IMR-90 (cell line): ENCODE results near the gene PCK2. TPM values are rescaled to one million over a fixed set of nuclear protein-coding genes. Genes with fewer than 3 reads are reported as not detected.
A peak's percentile ranks its signal among the peaks of the same experiment; 100 is the strongest.

ENCODE experiments used
- ATAC-seq: fragments of 200-7000 bp; cut with Tn5 transposase; 2 replicates; pipeline ENCODE4 v1.9.1; 2020; ENCODE audit warnings: low read depth, mild to moderate bottlenecking, moderate library complexity
- BruUV-seq: library from RNA; stranded (reverse); fragments of 400-500 nt; replicated peaks from 2 replicates; lab custom pipeline; 2021; lab: Mats Ljungman, UMichigan
- CTCF ChIA-PET: fragments of 300-600 bp; formaldehyde crosslinking; extraction: SDS; loops from one replicate; lab custom pipeline; 2021; ENCODE audit warnings: antibody characterized with exemption; lab: Yijun Ruan, JAX
- POLR2A ChIA-PET: fragments of 300-600 bp; sonication (Branson Sonifier 250); formaldehyde crosslinking; loops from one replicate; lab custom pipeline; 2022; ENCODE audit warnings: antibody characterized with exemption; ENCODE audit not compliant: unreplicated experiment; lab: Charles Lee
- DNase-seq: peaks from one replicate; pipeline ENCODE4 v3.0.0; 2013
- H2AFZ ChIP-seq: replicated peaks from 2 replicates; pipeline ENCODE3; 2013; ENCODE audit warnings: low read length, mild to moderate bottlenecking; ENCODE audit not compliant: poor library complexity
- H2AK5ac ChIP-seq: 2 replicates; pipeline ENCODE4 v1.6.1; 2013; ENCODE audit warnings: low read depth, low read length, inconsistent platforms
- H2AK9ac ChIP-seq: replicated peaks from 2 replicates; pipeline ENCODE3; 2013; ENCODE audit warnings: mild to moderate bottlenecking, low read depth, low read length, moderate library complexity; ENCODE audit not compliant: poor library complexity
- H2BK120ac ChIP-seq: 2 replicates; pipeline ENCODE4 v1.6.1; 2013; ENCODE audit warnings: low read depth, low read length, inconsistent platforms
- H2BK15ac ChIP-seq: 3 replicates; pipeline ENCODE4 v1.6.1; 2013; ENCODE audit warnings: low read depth, low read length, inconsistent platforms
- H2BK20ac ChIP-seq: 2 replicates; pipeline ENCODE4 v1.6.1; 2013; ENCODE audit warnings: low read depth, mild to moderate bottlenecking, inconsistent platforms, low read length, moderate library complexity
- H2BK5ac ChIP-seq: 2 replicates; pipeline ENCODE4 v1.6.1; 2013; ENCODE audit warnings: mild to moderate bottlenecking, low read depth, low read length, inconsistent platforms; ENCODE audit not compliant: poor library complexity, severe bottlenecking
- H3K14ac ChIP-seq: replicated peaks from 2 replicates; pipeline ENCODE4 v1.6.1; 2013; ENCODE audit warnings: low read depth, low read length, inconsistent platforms
- H3K18ac ChIP-seq: 2 replicates; pipeline ENCODE4 v1.6.1; 2013; ENCODE audit warnings: low read depth, low read length, control low read depth
- H3K23ac ChIP-seq: 2 replicates; pipeline ENCODE4 v1.6.1; 2013; ENCODE audit warnings: low read depth, low read length, inconsistent platforms
- H3K27ac ChIP-seq: 2 replicates; pipeline ENCODE4 v1.5.1; 2013; ENCODE audit warnings: mild to moderate bottlenecking, control low read depth, low read length; ENCODE audit not compliant: insufficient read depth
- H3K27me3 ChIP-seq: 2 replicates; pipeline ENCODE4 v1.6.1; 2013; ENCODE audit warnings: low read length; ENCODE audit not compliant: control insufficient read depth, insufficient read depth
- H3K36me3 ChIP-seq: 2 replicates; pipeline ENCODE4 v1.6.1; 2013; ENCODE audit warnings: low read length, mixed read lengths; ENCODE audit not compliant: control insufficient read depth, insufficient read depth
- H3K4ac ChIP-seq: 2 replicates; pipeline ENCODE4 v1.6.1; 2013; ENCODE audit warnings: low read depth, low read length, inconsistent platforms
- H3K4me1 ChIP-seq: 2 replicates; pipeline ENCODE4 v1.6.1; 2013; ENCODE audit warnings: low read length, mixed read lengths; ENCODE audit not compliant: control insufficient read depth, insufficient read depth
- H3K4me2 ChIP-seq: 2 replicates; pipeline ENCODE4 v1.6.1; 2013; ENCODE audit warnings: low read depth, mild to moderate bottlenecking, control low read depth, low read length, moderate library complexity
- H3K4me3 ChIP-seq: 2 replicates; pipeline ENCODE4 v1.5.1; 2013; ENCODE audit warnings: low read depth, mild to moderate bottlenecking, control low read depth, low read length, moderate library complexity; ENCODE audit not compliant: insufficient read depth
- H3K56ac ChIP-seq: 2 replicates; pipeline ENCODE4 v1.6.1; 2013; ENCODE audit warnings: low read length, inconsistent platforms; ENCODE audit not compliant: insufficient read depth; ENCODE audit errors: extremely low read depth
- H3K79me1 ChIP-seq, 2 experiments: 2 replicates each; pipeline ENCODE4 v1.6.1; 2013; ENCODE audit warnings: low read length in 2 of 2, inconsistent platforms in 1 of 2, low read depth in 1 of 2
- H3K9ac ChIP-seq: 2 replicates; pipeline ENCODE4 v1.6.1; 2013; ENCODE audit warnings: low read depth, low read length, control low read depth
- H3K9me1 ChIP-seq: 2 replicates; pipeline ENCODE4 v1.6.1; 2013; ENCODE audit warnings: low read length, inconsistent platforms; ENCODE audit not compliant: insufficient read depth
- H3K9me3 ChIP-seq: 2 replicates; pipeline ENCODE4 v1.6.1; 2013; ENCODE audit warnings: low read length; ENCODE audit not compliant: control insufficient read depth, insufficient read depth
- H4K20me1 ChIP-seq: 2 replicates; pipeline ENCODE4 v1.6.1; 2013; ENCODE audit warnings: low read length, inconsistent platforms; ENCODE audit not compliant: insufficient read depth
- H4K5ac ChIP-seq: 2 replicates; pipeline ENCODE4 v1.6.1; 2013; ENCODE audit warnings: mild to moderate bottlenecking, low read depth, low read length, control low read depth
- H4K8ac ChIP-seq, 2 experiments: 2 replicates each; pipeline ENCODE4 v1.6.1; 2013; ENCODE audit warnings: low read depth in 2 of 2, low read length in 2 of 2, control low read depth in 1 of 2, inconsistent platforms in 1 of 2
- H4K91ac ChIP-seq: 2 replicates; pipeline ENCODE4 v1.6.1; 2013; ENCODE audit warnings: low read depth, low read length, inconsistent platforms; ENCODE audit not compliant: insufficient read depth
- MAFK ChIP-seq: IDR thresholded peaks from 2 replicates; pipeline ENCODE4 v1.6.1; 2012; ENCODE audit warnings: low read depth, low read length, improper control_type of control experiment
- MAZ ChIP-seq: IDR thresholded peaks from 2 replicates; pipeline ENCODE4 v1.6.1; 2012; ENCODE audit warnings: low read depth, mild to moderate bottlenecking, low read length, improper control_type of control experiment, moderate library complexity, borderline replicate concordance
- POLR2A ChIP-seq: IDR thresholded peaks from 2 replicates; pipeline ENCODE4 v1.6.1; 2012; ENCODE audit warnings: mild to moderate bottlenecking, low read depth, low read length
- WGBS, 2 experiments: methylation state at CpG; one replicate each; pipeline versions ENCODE4 v1.1.5 to v1.1.7; 2013; ENCODE audit warnings: missing lambda C conversion rate in 2 of 2; ENCODE audit not compliant: insufficient read length in 1 of 2; ENCODE audit errors: extremely low coverage in 2 of 2; 5-methylcytosine and 5-hydroxymethylcytosine counted together
- dilution Hi-C: fragments of 300-500 bp; cut with HindIII; formaldehyde crosslinking; loops from one replicate; pipeline ENCODE4 v1.14.3; 2018; ENCODE audit warnings: low sequenced_read_pairs; ENCODE audit not compliant: unreplicated experiment
- in situ Hi-C: fragments of 300-500 bp; cut with MboI; formaldehyde crosslinking; loops from 3 replicates; pipeline ENCODE4 v1.14.3; 2019; ENCODE audit warnings: low sequenced_read_pairs, inconsistent platforms, mixed read lengths
- intact Hi-C: fragments of 100-400 bp; cut with micrococcal nuclease; formaldehyde crosslinking; loops from 2 replicates; pipeline ENCODE4 v1.10.0; 2022
- polyA plus RNA-seq, 3 experiments: library from polyadenylated mRNA; depleted of rRNA; stranded (reverse); fragments of >200 nt; gene quantifications; 2 replicates each; pipeline ENCODE4 v1.2.3, GENCODE V29; 2012; ENCODE audit warnings: low replicate concordance in 1 of 3
- total RNA-seq: library from RNA; depleted of rRNA; stranded (reverse); fragments of >200 nt; gene quantifications from 2 replicates; pipeline ENCODE4 v1.2.3, GENCODE V29; 2012
- TF ChIP-seq, protein P1 (sequence below): conservative IDR thresholded peaks from 2 replicates; pipeline ENCODE4 v1.5.1; 2012; ENCODE audit warnings: mild to moderate bottlenecking, low read depth, low read length, improper control_type of control experiment

The PCK2 gene
- total and polyA plus RNA-seq, 2 of the 4 experiments (the other 2 are of a cell fraction) = 13.4 to 29.4 TPM

DNA sequence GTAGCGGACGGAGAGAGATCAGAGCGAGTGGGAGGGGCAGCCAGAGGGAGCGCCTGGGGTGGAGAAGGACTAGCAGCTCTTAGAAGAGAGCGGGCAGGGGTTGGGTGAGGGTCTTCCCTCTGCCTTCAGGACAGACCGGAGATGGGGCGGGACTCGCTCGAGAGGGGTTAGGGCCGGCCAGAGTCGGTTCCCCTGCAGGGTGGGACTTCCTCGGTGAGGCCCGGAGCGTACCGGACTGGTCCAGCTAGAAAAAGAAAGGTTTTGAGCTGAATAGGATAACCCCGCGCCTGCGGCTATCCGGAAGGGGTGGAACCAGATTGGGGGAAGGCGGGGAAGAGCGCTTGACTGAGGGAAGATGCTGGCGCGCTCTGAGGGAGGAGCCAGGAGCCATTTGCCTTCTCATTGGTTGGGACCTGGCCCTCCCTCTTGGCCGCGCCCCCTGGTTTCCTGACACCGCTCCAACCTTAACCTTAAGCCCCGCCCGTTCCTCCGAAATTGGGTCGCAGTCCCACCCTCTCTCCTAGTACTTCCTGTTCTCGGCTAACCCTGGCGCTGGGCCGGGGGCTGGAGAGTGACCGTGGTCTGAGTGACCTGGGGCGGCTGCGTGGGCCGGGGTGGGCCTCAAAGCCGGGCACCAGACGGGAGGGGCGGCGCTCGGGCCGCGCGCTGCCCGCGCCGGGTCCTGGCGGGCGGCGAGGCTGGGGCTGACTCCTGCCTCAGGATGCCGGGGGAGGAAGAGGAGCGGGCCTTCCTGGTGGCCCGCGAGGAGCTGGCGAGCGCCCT lies 53.1 kb downstream of the PCK2 start, which contains the start of gene RNF31:
Gene RNF31 (plus strand): TSS at position 521 of the 783 bp plus-strand sequence. CDS start 201 bp downstream, at position 722.
- CTCF ChIA-PET = interaction anchor here (0.6 to 4.3 kb wide), 4 partner anchors 9 to 39 kb away, joined by 3 to 14 read pairs (median 3); partner anchors contain the start of gene IRF9
- peak; percentile 98 for DNase-seq
- in situ Hi-C loops (loop anchor here (25.0 kb wide), 2 partner anchors 835 to 1060 kb away; partner anchors contain the start of genes ACIN1, BCL2L2, C14orf119 and PABPN1), dilution Hi-C loops (no loop called here), intact Hi-C loops (loop anchor here (2.0 kb wide), 1 partner anchor 150 kb away; no protein-coding TSS in a partner anchor)
- peaks cover 10% of the 10 kb centered on the region for H4K20me1 ChIP-seq
- H2AK9ac ChIP-seq = peak within 1 kb of the TSS; percentile 92
- POLR2A ChIA-PET = interaction anchor here (1.0 to 1.4 kb wide), 2 partner anchors 11 to 33 kb away, joined by 3 to 6 read pairs; partner anchors contain the start of genes DCAF11, NRL and PSME1
- H2BK120ac ChIP-seq = 0 out of 2 replicates have a peak within 1 kb of the TSS, but pooled peaks have one; percentile 3
- peak within 1 kb of the TSS; percentile 96 for H3K9ac ChIP-seq
- peaks cover 31% of the 10 kb centered on the region for H3K36me3 ChIP-seq
- peak within 1 kb of the TSS; percentile 91 for H2AFZ ChIP-seq
- H2AK5ac ChIP-seq = peak within 1 kb of the TSS; percentile 82
- peak within 1 kb of the TSS; percentile 76 to 81 for H4K8ac ChIP-seq
- H2BK5ac ChIP-seq = peak within 1 kb of the TSS; percentile 71
- H3K9me3 ChIP-seq = no peaks in the 10 kb centered on the region
- peak within 1 kb of the TSS; percentile 75 for H4K91ac ChIP-seq
- H3K27me3 ChIP-seq = no peaks in the 10 kb centered on the region
- H3K4me3 ChIP-seq = peak within 1 kb of the TSS; percentile 86
- peak within 1 kb of the TSS; percentile 10; the same call in 1 of the 3 replicates for H2BK15ac ChIP-seq
- peaks cover 9% of the 10 kb centered on the region for H3K4me1 ChIP-seq
- ATAC-seq = peak; percentile 91
- H3K79me1 ChIP-seq = peaks cover 35 to 75% of the 10 kb centered on the region in 2 experiments
- H3K27ac ChIP-seq = peak within 1 kb of the TSS; percentile 79
- peaks cover 15% of the 10 kb centered on the region for H3K9me1 ChIP-seq
- peak within 1 kb of the TSS; percentile 72 for H3K14ac ChIP-seq
- no peak within 1 kb of the TSS for H3K18ac ChIP-seq
- 1% methylated on average over 25 of the region's 57 CpGs; no CpG with 5 or more reads in 1 of the 2 experiments for WGBS, 2 experiments
- H3K4me2 ChIP-seq = peak within 1 kb of the TSS; percentile 96
- H3K4ac ChIP-seq = peak within 1 kb of the TSS; percentile 76
- BruUV-seq = no TSS peak
- TF ChIP-seq POLR2A (no peak), MAFK (no peak), MAZ (peak; percentile 71; the same call in 1 of the 2 replicates)
- TF ChIP-seq, protein P1, sequence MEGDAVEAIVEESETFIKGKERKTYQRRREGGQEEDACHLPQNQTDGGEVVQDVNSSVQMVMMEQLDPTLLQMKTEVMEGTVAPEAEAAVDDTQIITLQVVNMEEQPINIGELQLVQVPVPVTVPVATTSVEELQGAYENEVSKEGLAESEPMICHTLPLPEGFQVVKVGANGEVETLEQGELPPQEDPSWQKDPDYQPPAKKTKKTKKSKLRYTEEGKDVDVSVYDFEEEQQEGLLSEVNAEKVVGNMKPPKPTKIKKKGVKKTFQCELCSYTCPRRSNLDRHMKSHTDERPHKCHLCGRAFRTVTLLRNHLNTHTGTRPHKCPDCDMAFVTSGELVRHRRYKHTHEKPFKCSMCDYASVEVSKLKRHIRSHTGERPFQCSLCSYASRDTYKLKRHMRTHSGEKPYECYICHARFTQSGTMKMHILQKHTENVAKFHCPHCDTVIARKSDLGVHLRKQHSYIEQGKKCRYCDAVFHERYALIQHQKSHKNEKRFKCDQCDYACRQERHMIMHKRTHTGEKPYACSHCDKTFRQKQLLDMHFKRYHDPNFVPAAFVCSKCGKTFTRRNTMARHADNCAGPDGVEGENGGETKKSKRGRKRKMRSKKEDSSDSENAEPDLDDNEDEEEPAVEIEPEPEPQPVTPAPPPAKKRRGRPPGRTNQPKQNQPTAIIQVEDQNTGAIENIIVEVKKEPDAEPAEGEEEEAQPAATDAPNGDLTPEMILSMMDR = no peak
- peak within 1 kb of the TSS; percentile 46 for H4K5ac ChIP-seq
- peak within 1 kb of the TSS; percentile 67 for H3K56ac ChIP-seq
- H2BK20ac ChIP-seq = no peak within 1 kb of the TSS
- H3K23ac ChIP-seq = peak within 1 kb of the TSS; percentile 88
